DMS153 (cell line): ENCODE data around the gene PRXL2B.
"Not testable (repeated sequence)": the region's sequence is repeated elsewhere in the genome, so short reads cannot be mapped to it uniquely, and the experiment has no call there.

Experiments
- DNase-seq: peaks from one replicate; lab custom pipeline; 2025; lab: John Stamatoyannopoulos, UW

The PRXL2B gene

GRCh38 chr1:2614145-2614544 lies 27.6 kb downstream of the PRXL2B start:
- no peak for DNase-seq

- DNase-seq, result no peak
Measured at GRCh38 chr1:2617971-2618470, 31.4 kb downstream of the PRXL2B start.

DNA sequence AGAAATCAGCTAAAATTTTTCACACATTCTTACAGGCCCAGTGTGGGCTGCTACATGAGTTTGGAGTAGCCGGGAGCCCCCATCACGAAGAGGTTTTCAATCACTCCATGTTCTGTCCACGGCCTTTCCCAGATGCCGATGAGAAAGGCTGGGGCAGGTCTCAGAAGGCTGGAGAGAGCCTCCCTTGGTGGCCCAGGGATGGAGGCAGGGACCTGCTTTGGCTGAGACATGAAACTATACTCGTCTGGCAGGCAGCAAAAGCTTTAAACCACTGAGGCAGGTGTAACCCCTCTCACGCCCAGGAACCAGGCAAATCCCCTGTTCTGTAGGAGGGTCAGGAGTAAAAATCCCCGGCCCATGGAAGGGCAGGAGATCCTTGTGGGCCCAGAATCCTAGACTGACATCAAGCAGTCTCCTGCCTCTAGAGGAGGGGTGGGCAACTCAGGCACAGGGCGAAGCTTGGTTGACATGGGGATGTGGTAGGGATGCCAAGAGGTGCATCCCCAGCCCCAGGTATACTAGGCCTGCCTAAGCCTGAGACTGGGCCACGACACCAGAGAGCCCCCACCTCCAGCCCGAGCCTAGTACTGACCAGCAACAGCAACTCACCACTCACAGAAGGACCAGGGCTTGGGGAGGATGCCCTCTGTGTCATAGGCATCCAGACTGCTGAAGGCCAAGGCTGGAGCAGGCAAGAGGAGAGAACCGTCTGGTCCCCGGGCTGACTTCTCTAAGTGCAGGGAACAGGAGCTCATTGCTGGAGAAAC lies 37.2 kb downstream of the PRXL2B start:
- no peak for DNase-seq

DNA sequence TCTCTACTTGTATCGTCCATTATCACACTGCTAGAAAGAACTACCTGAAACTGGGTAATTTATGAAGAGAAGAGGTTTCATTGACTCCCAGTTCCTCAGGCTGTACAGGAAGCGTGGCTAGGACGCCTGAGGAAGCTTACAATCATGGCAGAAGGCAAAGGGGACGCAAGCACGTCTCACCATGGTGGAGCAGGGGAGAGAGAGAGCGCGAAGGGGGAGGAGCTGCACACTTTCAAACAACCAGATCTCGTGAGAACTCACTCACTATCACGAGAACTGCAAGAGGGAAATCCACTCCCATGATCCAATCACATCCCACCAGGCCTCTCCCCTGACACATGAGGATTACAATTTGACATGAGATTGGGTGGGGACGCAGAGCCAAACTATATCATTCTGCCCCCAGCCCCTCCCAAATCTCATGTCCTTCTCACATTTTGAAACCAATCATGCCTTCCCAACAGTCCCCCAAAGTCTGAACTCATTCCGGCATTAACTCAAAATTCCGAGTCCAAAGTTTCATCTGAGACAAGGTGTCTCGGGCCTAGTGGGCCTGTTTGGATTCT lies 38.2 kb downstream of the PRXL2B start:
- DNase-seq, result no peak

- no peak for DNase-seq
Measured at GRCh38 chr1:2625311-2625710, 38.7 kb downstream of the PRXL2B start.

GRCh38 chr1:2625748-2626147 lies 39.2 kb downstream of the PRXL2B start:
- not testable (repeated sequence) for DNase-seq

DNA sequence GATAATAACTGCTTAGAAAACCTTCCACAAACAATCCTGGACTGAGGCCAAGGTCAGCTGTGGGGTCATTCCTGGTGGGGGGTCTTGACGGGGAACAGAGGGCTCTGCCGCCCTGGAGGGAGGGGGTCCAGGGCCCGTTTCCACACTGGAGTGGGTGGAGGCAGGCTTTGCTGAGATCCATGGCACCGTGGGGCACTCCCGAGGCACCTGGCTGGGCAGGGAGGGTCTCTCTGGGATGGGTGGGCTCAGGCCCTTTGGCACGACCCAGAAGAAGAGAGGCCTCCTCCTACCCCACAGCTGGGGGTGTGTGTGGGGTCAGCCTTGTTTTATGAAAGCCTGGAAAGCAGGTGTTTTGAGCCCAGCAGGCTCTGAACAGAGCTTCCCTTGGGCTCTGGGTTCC lies 41.2 kb downstream of the PRXL2B start:
- DNase-seq, result no peak

DNA sequence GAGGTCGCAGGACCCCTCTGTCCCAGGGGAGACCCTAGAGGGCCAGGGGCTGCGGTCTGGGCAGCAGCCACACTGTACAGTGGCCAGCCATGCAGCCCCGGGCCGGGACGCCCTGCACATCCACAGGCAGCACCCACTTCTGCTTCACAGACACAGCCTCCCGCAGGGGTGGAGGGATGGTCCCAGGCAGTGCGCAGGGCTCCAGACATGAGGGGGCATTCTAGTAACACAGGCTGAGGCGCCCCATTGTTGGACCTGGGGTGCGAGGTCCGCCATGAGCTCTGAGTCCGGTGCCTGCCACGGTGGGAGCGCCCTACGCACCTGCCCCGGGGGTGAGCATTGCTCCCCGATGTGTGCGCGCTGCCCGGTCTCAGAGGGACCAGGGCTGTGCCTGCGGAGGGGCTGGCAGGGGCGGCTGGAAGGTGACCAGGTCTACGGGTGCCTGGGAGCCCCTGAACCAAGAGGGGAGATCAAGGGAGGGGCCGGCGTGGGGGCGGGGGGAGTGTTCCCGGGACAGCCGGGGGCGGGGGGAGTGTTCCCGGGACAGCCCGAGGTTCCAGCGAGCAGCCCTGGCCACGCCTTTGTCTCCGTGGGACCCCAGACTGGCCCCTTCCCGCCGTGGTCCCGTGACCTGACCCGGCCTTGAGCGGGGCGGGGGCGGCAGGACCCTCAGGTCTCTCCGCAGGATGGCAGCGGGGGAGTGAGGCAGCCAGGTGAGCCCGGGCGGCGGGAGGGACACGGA lies 41.8 kb downstream of the PRXL2B start:
- no peak for DNase-seq

DNA sequence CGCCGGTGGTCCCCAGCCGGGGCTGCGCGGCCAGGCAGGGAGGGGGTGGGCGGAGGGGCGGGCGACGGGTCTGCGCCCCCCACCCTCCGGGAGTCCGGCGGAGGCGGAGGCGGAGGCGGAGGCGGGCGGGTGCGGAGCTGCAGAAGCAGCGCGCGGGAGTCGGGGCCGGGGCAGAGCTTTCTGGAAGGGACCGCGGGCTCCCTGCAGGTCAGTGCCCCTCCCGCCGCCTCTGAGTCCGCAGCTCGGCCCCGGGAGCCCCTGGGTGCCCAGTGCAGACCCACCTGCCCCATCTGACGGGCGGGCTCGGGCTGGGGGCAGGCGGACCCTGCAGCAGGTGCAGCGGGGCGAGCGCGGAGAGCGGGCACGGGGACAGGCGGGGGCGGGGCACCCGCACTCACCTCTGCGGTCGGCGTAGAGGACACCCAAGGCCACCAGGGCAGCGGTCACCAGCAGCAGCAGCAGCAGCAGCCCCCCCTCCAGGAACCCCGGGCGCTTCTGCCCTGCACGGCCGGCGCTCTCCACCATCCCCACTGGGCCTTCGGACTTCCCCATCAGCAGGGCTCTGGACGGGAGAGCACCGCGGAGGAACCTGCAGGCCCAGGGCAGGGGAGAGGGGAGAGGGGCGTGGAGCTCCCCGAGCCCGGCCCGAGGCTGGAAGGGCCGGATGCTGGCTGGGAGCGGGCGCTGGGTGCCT lies 42.5 kb downstream of the PRXL2B start:
- no peak for DNase-seq

DNA sequence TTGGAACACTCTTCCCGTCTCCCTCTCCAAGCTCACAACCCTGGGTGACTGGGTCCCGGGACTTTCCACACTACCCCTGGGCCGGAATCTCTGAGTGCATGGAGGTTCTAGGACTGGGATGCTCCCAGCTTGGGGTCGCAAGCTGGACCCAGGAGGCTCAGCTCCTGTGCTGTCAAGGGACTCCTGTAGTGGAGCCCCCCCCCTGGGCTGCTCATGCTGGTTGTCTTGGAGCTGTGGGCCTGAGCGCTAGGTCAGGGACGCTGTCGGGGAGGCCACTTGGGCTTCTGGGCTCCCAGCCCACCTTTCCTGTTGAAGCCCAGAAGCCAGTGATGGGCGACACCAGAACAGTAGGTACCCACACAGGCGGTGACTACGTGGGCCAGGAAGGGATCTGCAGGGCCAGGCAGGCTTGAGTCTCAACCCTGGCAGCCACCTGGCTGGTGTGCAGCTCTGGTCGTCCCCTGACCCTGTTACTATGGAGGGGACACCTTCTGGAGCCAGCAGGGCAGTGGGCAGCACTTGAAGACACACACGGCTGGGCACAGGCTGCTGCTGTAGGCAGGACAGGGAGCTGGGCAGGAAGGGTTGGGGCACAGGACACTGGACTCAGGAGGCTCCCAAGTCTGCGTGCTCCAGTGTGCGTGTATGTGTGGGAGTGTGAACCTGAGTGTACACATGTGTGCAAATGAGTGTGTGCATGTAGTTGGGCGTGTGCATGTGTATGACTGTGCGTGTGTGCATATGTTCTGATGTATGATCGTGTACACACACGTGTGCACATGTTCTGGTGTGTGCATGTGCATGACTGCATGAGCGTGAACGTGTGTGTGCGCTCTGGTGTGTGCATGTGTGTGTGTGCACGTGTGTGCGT lies 43.3 kb downstream of the PRXL2B start:
- no peak for DNase-seq

DNA sequence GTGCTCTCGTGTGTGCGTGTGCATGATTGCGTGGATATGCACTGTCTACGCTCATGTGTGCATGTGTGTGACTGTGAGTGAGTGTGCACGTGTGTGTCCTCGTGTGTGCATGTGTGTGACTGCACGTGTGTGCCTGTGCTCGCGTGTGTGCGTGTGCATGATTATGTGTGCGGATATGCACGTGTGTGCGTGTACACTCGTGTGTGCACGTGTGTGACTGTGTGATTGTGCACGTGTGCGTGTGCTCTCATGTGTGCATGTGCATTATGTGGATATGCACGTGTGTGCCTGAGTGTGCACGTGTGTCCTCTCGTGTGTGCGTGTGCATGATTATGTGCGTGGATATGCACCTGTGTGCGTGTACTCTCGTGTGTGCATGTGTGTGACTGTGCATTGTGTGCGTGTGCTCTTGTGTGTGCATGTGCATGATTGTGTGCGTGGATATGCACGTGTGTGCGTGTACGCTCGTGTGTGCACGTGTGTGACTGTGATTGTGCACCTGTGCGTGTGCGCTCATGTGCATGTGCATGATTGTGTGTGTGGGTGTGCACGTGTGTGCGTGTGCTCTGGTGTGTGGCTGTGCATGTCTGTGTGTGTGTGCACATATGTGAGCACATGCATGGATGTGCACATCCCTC lies 44.0 kb downstream of the PRXL2B start:
- no peak for DNase-seq

GRCh38 chr1:2631136-2632050 lies 44.8 kb downstream of the PRXL2B start:
- DNase-seq, result no peak

DNA sequence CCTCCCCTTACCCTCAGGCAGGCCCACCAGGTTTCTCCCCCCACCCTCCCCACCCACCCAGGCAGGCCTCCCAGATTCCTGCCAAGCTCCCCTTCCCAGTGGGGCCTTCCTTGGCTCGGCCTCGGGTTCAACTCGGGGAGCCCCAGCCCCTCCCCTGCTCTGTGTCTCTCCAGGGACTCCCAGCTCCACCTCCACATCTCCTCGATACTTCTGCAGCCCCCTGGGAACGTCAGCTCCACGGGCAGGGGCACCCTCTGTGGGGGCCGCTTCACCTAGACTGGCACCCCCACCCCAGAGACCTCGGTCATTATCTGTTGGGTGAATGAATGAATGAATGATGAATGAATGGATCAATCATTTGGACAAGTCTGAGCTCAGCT lies 45.5 kb downstream of the PRXL2B start:
- no peak for DNase-seq

DNA sequence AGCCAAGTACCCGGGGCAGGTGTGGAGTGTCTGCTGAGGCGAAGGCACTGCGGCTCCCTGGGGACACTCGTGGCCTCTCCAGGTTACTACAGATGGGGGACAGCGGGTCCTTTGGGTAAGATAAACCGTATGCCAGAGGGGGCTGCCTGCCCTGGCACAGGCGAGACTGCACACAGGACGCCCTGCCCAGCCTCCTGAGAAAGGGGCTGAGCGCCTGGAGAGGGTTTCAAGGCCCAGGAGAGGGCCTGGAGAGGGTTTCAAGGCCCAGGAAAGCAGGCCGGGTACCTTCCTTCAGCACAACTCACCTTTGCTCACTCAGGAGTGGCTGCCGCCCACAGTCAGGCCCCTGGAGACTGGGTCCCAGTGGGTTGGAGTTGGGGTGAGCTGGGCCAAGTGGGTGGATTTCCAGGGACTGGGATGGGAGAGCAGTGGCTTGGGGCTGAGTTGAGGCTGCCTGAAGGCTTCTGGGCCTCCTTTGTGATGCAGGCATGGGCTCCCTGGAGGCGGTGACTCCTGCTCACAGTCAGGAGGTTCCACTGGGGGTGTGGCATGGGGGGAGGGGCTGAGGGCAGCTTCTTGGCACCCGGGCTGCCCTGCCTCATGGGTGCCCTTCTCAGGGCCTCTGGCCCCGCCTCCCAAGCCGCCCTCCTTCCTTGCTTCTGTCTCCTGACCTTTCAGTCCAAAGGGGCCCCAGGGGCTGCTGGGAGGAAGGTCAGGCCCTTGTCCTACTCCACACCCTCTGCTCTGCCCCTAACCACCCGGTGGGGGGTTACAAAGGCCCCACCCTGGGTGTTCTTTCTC lies 46.2 kb downstream of the PRXL2B start, which contains the start of gene MMEL1:
Gene MMEL1, minus strand, starts transcription at position 456 of the 801 bp plus-strand sequence. CDS start 3,532 bp downstream, outside the sequence.
- DNase-seq, result no peak

DNA sequence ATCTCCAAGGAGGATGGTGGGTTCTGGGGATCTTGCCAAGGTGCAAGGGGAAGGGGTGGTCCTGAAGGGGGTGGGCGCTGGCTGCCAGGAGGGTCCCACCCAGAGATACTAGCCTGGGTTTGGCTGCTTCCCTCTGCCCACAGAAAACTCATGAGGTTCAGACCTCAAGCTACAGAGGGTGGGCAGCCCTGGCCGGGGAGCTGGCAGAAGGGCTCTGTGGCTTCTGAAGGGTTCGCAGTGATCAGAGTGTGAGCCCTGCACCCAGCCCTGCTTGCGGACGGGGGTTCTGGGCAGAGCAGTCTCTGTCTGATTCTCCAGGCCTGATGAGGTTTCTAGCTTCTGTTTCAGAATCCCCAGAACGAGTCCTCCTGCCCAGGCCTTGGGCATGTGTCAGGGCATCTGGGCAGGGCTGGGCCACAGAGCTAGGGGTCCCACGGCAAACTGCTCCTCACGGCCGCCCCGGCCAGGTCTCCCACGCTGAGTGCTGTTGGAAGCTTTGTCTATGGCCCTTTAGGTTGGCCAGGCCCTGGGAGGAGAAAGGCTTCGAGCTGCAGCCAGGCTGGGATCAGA lies 46.9 kb downstream of the PRXL2B start:
- no peak for DNase-seq

DNA sequence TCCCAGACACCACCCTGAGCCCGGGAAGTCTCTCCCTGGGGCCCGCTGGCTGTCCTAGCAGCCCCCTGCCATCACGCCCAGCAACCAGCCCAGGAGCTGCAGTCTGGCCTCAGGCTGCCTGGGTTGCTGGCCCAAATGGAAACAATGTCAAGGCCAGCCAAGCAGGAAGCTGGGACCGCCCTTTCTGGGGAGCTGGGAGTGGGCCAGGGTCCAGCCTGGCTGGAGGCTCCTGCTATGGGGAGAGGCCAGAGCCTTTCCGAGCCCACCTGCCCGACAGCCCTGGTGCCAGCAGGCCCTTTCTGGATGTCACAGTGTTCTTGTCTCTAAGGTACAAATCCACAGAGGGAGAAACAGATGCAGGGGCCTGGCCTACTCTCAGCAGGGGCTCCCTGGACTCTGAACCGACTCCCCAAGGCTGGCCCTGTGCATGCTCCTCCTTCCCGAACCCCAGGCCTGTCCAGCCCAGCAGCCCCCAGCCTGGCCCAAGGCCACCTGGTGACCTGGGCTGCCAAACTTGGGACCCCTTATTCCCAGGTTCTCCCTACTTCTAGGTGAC lies 47.4 kb downstream of the PRXL2B start:
- no peak for DNase-seq

- no peak for DNase-seq
Measured at GRCh38 chr1:2635361-2636010, 48.9 kb downstream of the PRXL2B start.

DNA sequence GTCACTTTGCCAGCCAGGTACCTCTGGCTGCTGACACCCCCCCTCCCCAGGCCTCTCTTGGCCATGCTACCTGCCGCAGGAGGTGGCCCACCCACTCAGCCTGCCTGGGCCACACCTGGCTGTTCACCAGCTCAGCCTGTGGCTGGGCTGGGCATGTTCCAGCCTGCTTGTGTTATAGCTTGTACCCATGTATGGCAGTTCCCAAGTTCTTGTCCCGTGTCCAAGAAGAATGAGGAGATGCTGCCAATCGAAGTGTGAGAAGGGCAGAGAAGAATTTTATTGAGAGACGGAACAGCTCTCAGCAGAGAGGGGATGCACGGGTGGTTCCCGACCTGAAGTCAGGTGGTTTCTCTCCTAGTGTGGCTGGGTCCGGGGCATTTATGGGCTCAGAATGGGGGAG lies 50.2 kb downstream of the PRXL2B start:
- DNase-seq, result no peak
